GM23338 (cell line): ENCODE measurements around the gene ZBP1.

Experiments
- CREB1 ChIP-seq: fragments of 250-450 bp; sonication (Bioruptor Pico); IDR thresholded peaks from 2 replicates; pipeline ENCODE4 v1.5.0; 2020; ENCODE audit warnings: low read depth, mild to moderate bottlenecking, moderate library complexity
- CTCF ChIP-seq, 2 experiments: fragments of 200-600 bp in 1 of 2; sonication (generic) in 1 of 2; conservative IDR thresholded peaks; 2 replicates each; pipeline versions ENCODE4 v1.5.1 to v1.6.1; 2016 to 2017; ENCODE audit warnings: antibody characterized with exemption in 2 of 2, low read depth in 2 of 2, mild to moderate bottlenecking in 2 of 2, moderate library complexity in 1 of 2
- ETS1 ChIP-seq: IDR thresholded peaks from 2 replicates; pipeline ENCODE4 v1.6.1; 2016; ENCODE audit warnings: antibody characterized with exemption
- EZH2 ChIP-seq: fragments of 200-600 bp; sonication (generic); IDR thresholded peaks from one replicate; pipeline ENCODE4 v1.8.0; 2017; ENCODE audit warnings: antibody characterized with exemption, mild to moderate bottlenecking, low read depth; ENCODE audit not compliant: unreplicated experiment
- EZH2phosphoT487 ChIP-seq: fragments of 200-600 bp; sonication (generic); IDR thresholded peaks from one replicate; pipeline ENCODE4 v1.8.1; 2018; ENCODE audit warnings: antibody characterized with exemption; ENCODE audit not compliant: unreplicated experiment
- JUNB ChIP-seq: IDR thresholded peaks from one replicate; pipeline ENCODE4 v1.6.1; 2016; ENCODE audit warnings: antibody characterized with exemption; ENCODE audit not compliant: unreplicated experiment
- NANOG ChIP-seq: IDR thresholded peaks from 2 replicates; pipeline ENCODE4 v1.6.1; 2016; ENCODE audit warnings: antibody characterized with exemption, borderline replicate concordance
- POLR2AphosphoS5 ChIP-seq: IDR thresholded peaks from 2 replicates; pipeline ENCODE4 v1.6.1; 2016; ENCODE audit warnings: antibody characterized with exemption, low read depth
- REST ChIP-seq: IDR thresholded peaks from one replicate; pipeline ENCODE4 v1.6.1; 2018; ENCODE audit warnings: antibody characterized with exemption; ENCODE audit not compliant: unreplicated experiment
- STAT1 ChIP-seq: IDR thresholded peaks from one replicate; pipeline ENCODE4 v1.6.1; 2016; ENCODE audit warnings: antibody characterized with exemption; ENCODE audit not compliant: unreplicated experiment
- ZNF114 ChIP-seq: fragments of 250-450 bp; sonication (Bioruptor Pico); IDR thresholded peaks from 2 replicates; pipeline ENCODE4 v1.5.0; 2020; ENCODE audit warnings: mild to moderate bottlenecking, moderate library complexity
- ZNF331 ChIP-seq: fragments of 250-450 bp; sonication (Bioruptor Pico); IDR thresholded peaks from 2 replicates; pipeline ENCODE4 v1.5.0; 2020; ENCODE audit warnings: low read depth, mild to moderate bottlenecking, moderate library complexity
- ZNF462 ChIP-seq: fragments of 250-450 bp; sonication (Bioruptor Pico); IDR thresholded peaks from 2 replicates; pipeline ENCODE4 v1.5.0; 2020; ENCODE audit warnings: mild to moderate bottlenecking, moderate library complexity

- TF ChIP-seq CTCF (conservative IDR thresholded peaks at IDR 0.05; ENCODE audit: low read depth in 2 of 2) (no peak), EZH2 (no peak), REST (no peak), CREB1 (CRISPR knock-in tag) (no peak), POLR2AphosphoS5 (no peak), EZH2phosphoT487 (no peak), ETS1 (no peak), NANOG (no peak), ZNF462 (CRISPR knock-in tag) (no peak), ZNF114 (CRISPR knock-in tag) (no peak), STAT1 (no peak), ZNF331 (CRISPR knock-in tag) (no peak), JUNB (no peak)
Measured at GRCh38 chr20:57613481-57613921, 6.7 kb downstream of the ZBP1 start.
